GM20000 (cell line): ENCODE results near the gene NEGR1.

ENCODE experiments used
- DNase-seq: peaks from one replicate; pipeline ENCODE4 v3.0.0; 2012; ENCODE audit warnings: low spot score
- CTCF ChIP-seq: IDR thresholded peaks from 2 replicates; pipeline ENCODE4 v1.5.1; 2012; ENCODE audit warnings: mild to moderate bottlenecking, control low read depth; ENCODE audit errors: extremely low read depth, missing control alignments

NEGR1 gene

GRCh38 chr1:72066431-72066830, 215.9 kb downstream of the NEGR1 start:
- DNase-seq = no peak
- TF ChIP-seq CTCF = no peak

GRCh38 chr1:72064196-72065075, 217.9 kb downstream of the NEGR1 start:
- DNase-seq = no peak
- no peak for TF ChIP-seq CTCF

GRCh38 chr1:72063364-72064044, 218.8 kb downstream of the NEGR1 start:
- no peak for TF ChIP-seq CTCF

GRCh38 chr1:72062584-72062983, 219.8 kb downstream of the NEGR1 start:
- TF ChIP-seq CTCF = no peak
- no peak for DNase-seq

More at GRCh38 chr1:72063364-72064044, 218.8 kb downstream of the NEGR1 start:
- DNase-seq = no peak

GRCh38 chr1:72060466-72061245, 221.7 kb downstream of the NEGR1 start:
- DNase-seq = no peak
- TF ChIP-seq CTCF = no peak

- DNase-seq = no peak
- no peak for TF ChIP-seq CTCF
These were observed 225.8 kb downstream of the NEGR1 start for GRCh38 chr1:72056516-72056915.
